Body of pancreas (tissue), 4 donors: ENCODE measurements around the gene DNM2. TPM values are rescaled to one million over a fixed set of nuclear protein-coding genes. Genes with fewer than 3 reads are reported as not detected.

Experiments used
- ATAC-seq: fragments of 150-250 bp; one replicate; pipeline ENCODE4 v1.9.1; 2016
- DNase-seq, 4 donors: peaks; one replicate each; pipeline ENCODE4 v3.0.0-alpha.2; 2019
- H3K27ac ChIP-seq, 4 donors: fragments of 200-600 bp; sonication (generic); 1 replicate in 3 of 4; 2 replicates in 1 of 4; pipeline versions ENCODE4 v1.5.1 to v1.6.1; 2016 to 2019; ENCODE audit warnings: mild to moderate bottlenecking in 1 of 4, mixed read lengths in 1 of 4, moderate library complexity in 1 of 4
- H3K27me3 ChIP-seq, 2 donors: fragments of 200-600 bp; sonication (generic); one replicate each; pipeline ENCODE4 v1.6.0; 2016; ENCODE audit warnings: mild to moderate bottlenecking in 1 of 2
- H3K36me3 ChIP-seq, 2 donors: fragments of 200-600 bp; sonication (generic); replicated peaks in 1 of 2; 2 replicates each; pipeline ENCODE4 v1.5.1; 2016; ENCODE audit warnings: low read depth in 2 of 2; ENCODE audit not compliant: insufficient read depth in 1 of 2
- H3K4me1 ChIP-seq: fragments of 200-600 bp; sonication (generic); one replicate; pipeline ENCODE4 v1.6.0; 2016
- H3K4me3 ChIP-seq, 2 donors: fragments of 200-600 bp; sonication (generic); 1 replicate in 1 of 2; 2 replicates in 1 of 2; pipeline ENCODE4 v1.5.1; 2016 to 2019
- H3K9me3 ChIP-seq, 3 donors: fragments of 200-600 bp; sonication (generic); 1 replicate in 2 of 3; 2 replicates in 1 of 3; pipeline ENCODE4 v1.5.1; 2016
- POLR2A ChIP-seq, 3 donors: fragments of 450-650 bp; IDR thresholded peaks; one replicate each; pipeline ENCODE4 v1.6.1; 2016; ENCODE audit warnings: antibody characterized with exemption in 3 of 3, mild to moderate bottlenecking in 2 of 3
- WGBS, 2 donors: methylation state at CpG; one replicate each; pipeline ENCODE4 v1.1.5; 2017; 5-methylcytosine and 5-hydroxymethylcytosine counted together
- intact Hi-C: fragments of 100-400 bp; cut with DNase I; formaldehyde crosslinking; loops from one replicate; pipeline ENCODE4 v1.15.1; 2023
- total RNA-seq, 2 donors: library from RNA; depleted of rRNA; stranded (reverse); fragments of >200 nt; gene quantifications; one replicate each; pipeline ENCODE4 v1.1.0, GENCODE V29; 2016
- TF ChIP-seq, protein P1 (sequence below), 7 experiments: fragments of 450-650 bp in 4 of 7; fragments of 200-600 bp in 3 of 7; sonication (generic) in 3 of 7; IDR thresholded peaks; one replicate each; pipeline ENCODE4 v1.5.1; 2016 to 2019; ENCODE audit warnings: antibody characterized with exemption in 7 of 7

Gene DNM2
- total RNA-seq, 2 donors from 2014 or later, result 98.6 to 158 TPM

DNA sequence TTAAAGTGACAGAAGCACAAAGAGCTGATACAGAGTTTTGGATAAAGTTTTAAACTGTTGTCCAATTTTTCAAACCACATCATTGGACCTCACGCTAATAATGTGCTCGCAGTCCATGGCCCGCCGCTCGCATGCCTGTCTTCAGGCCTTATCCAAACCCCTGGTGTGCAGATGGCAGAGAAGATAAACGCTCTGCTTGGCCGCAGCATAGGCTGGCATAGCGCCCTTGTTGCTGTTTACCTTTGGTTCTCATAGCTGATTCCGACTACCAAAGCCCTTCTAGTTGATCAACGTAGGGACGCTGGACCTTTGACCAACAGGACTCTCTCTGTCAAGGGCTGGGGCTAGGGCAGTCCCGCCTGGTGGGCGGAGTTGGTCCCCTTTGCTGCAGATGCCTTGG is 40.1 kb upstream of the DNM2 start:
- Histone ChIP-seq H3K9me3 (no peaks in the 10 kb centered on the region), H3K4me3 (no peak overlapping the region), H3K27me3 (no peaks in the 10 kb centered on the region), H3K4me1 (peaks cover 10% of the 10 kb centered on the region), H3K27ac (no peak overlapping the region), H3K36me3 (peaks cover 32 to 51% of the 10 kb centered on the region in 2 donors)
- 42 to 66% methylated on average over 13 of the region's 13 CpGs for WGBS, 2 donors
- DNase-seq, result peak in 3 of 4 donors; percentile 27 to 62 (median 41)
- TF ChIP-seq, protein P1, sequence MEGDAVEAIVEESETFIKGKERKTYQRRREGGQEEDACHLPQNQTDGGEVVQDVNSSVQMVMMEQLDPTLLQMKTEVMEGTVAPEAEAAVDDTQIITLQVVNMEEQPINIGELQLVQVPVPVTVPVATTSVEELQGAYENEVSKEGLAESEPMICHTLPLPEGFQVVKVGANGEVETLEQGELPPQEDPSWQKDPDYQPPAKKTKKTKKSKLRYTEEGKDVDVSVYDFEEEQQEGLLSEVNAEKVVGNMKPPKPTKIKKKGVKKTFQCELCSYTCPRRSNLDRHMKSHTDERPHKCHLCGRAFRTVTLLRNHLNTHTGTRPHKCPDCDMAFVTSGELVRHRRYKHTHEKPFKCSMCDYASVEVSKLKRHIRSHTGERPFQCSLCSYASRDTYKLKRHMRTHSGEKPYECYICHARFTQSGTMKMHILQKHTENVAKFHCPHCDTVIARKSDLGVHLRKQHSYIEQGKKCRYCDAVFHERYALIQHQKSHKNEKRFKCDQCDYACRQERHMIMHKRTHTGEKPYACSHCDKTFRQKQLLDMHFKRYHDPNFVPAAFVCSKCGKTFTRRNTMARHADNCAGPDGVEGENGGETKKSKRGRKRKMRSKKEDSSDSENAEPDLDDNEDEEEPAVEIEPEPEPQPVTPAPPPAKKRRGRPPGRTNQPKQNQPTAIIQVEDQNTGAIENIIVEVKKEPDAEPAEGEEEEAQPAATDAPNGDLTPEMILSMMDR (IDR thresholded peaks at IDR 0.05), result no peak
- no peak for TF ChIP-seq POLR2A (IDR thresholded peaks at IDR 0.05)
- ATAC-seq, result no peak
- intact Hi-C loops, result no loop called here

GRCh38 chr19:10678813-10679212 is 39.1 kb upstream of the DNM2 start:
- TF ChIP-seq, protein P1 (IDR thresholded peaks at IDR 0.05), result no peak
- TF ChIP-seq POLR2A (IDR thresholded peaks at IDR 0.05), result no peak
- DNase-seq (no peak), ATAC-seq (no peak)
- 79 to 100% methylated on average over 1 to 12 of the region's 12 CpGs for WGBS, 2 donors
- Histone ChIP-seq H3K4me1 (peaks cover 8% of the 10 kb centered on the region), H3K36me3 (peaks cover 39 to 59% of the 10 kb centered on the region in 2 donors), H3K9me3 (no peaks in the 10 kb centered on the region), H3K4me3 (no peak overlapping the region), H3K27ac (no peak overlapping the region), H3K27me3 (no peaks in the 10 kb centered on the region)
- intact Hi-C loops, result no loop called here

DNA sequence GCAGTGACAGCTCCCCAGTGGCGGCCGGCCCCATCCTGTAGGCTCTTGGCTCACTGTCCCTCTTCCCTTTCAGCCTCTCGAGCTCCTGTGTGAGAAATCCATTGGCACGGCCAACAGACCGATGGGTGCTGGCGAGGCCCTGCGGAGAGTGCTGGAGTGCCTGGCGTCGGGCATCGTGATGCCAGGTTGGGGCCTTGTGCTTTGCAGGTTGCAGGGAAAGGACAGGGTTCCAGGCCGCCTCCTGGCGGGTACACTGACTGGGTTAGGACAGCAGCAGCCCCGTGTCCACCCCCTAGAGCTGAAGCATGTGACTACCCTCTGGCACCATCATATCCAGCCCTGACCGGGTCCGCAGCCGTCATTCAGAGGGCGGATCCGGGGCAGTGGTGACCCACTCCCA is 38.1 kb upstream of the DNM2 start:
- H3K27ac ChIP-seq, result no peak overlapping the region
- H3K4me1 ChIP-seq, result peaks cover 8% of the 10 kb centered on the region
- peaks cover 41 to 67% of the 10 kb centered on the region in 2 donors for H3K36me3 ChIP-seq
- H3K4me3 ChIP-seq, result no peak overlapping the region
- 91% methylated on average over 18 of the region's 18 CpGs; no CpG with 5 or more reads in 1 of the 2 donors for WGBS, 2 donors
- ATAC-seq (no peak), DNase-seq (no peak)
- H3K27me3 ChIP-seq, result no peaks in the 10 kb centered on the region
- TF ChIP-seq POLR2A (IDR thresholded peaks at IDR 0.05), result no peak
- TF ChIP-seq, protein P1 (IDR thresholded peaks at IDR 0.05), result no peak
- intact Hi-C loops, result no loop called here
- H3K9me3 ChIP-seq, result no peaks in the 10 kb centered on the region

GRCh38 chr19:10680545-10681135 is 37.2 kb upstream of the DNM2 start:
- Histone ChIP-seq H3K36me3 (peaks cover 41 to 71% of the 10 kb centered on the region in 2 donors), H3K27me3 (no peaks in the 10 kb centered on the region), H3K4me1 (peaks cover 8% of the 10 kb centered on the region), H3K27ac (no peak overlapping the region), H3K9me3 (no peaks in the 10 kb centered on the region), H3K4me3 (no peak overlapping the region)
- ATAC-seq (no peak), DNase-seq (no peak)
- TF ChIP-seq POLR2A (IDR thresholded peaks at IDR 0.05), result no peak
- TF ChIP-seq, protein P1 (IDR thresholded peaks at IDR 0.05), result no peak
- 91 to 92% methylated on average over 8 to 15 of the region's 15 CpGs for WGBS, 2 donors
- intact Hi-C loops, result no loop called here

- Histone ChIP-seq H3K27ac (no peak overlapping the region), H3K36me3 (peaks cover 41 to 76% of the 10 kb centered on the region in 2 donors), H3K9me3 (no peaks in the 10 kb centered on the region), H3K4me1 (peaks cover 8% of the 10 kb centered on the region), H3K4me3 (no peak overlapping the region), H3K27me3 (no peaks in the 10 kb centered on the region)
- DNase-seq (no peak), ATAC-seq (no peak)
- no peak for TF ChIP-seq POLR2A (IDR thresholded peaks at IDR 0.05)
- TF ChIP-seq, protein P1 (IDR thresholded peaks at IDR 0.05), result no peak
- 92% methylated on average over 3 to 4 of the region's 4 CpGs for WGBS, 2 donors
- intact Hi-C loops, result no loop called here
These were observed 36.2 kb upstream of the DNM2 start for GRCh38 chr19:10681658-10682057.
